ENCODE data around the gene RGPD6.
"Not testable (repeated sequence)": the region's sequence is repeated elsewhere in the genome, so short reads cannot be mapped to it uniquely, and the experiment has no call there.

The RGPD6 gene

DNA sequence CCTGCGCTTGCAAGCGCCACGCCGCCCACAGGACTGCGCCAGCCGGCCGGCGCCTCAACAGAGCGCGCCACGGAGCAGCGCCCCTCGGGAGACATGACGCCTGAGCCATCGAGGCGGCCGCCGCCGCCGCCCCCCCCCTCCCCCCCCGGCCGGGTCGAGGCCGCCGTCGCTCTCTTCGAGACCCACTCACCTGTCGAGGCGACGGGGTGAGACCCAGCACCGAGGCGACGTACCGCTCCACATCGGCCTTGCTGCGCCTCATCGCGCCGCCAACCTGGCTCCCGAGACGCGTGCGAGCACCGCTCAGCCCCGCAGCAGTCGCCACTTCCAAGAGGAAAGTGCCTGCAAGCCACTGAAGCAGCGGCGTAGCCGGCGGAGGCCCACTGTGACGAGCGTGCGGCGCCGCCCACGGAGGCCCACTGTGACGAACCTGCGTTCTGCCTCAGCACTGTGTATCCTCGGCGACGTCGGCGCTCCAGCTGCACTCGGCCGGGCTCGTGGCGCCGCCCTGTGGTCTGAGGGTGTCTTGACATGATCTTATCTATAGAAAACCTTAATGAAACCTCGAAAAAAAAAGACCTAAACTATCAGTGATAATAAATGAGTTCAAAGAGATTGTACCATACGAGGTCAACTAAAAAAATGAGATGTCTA, at the start of gene RGPD6:
TSS of gene RGPD6 (minus strand) at position 460 of the 654 bp plus-strand sequence. CDS start at position 262, 198 bp downstream.
- not testable (repeated sequence) for DNase-seq (ENCODE audit: extremely low read depth in 1 of 2, low read depth in 1 of 2)

DNA sequence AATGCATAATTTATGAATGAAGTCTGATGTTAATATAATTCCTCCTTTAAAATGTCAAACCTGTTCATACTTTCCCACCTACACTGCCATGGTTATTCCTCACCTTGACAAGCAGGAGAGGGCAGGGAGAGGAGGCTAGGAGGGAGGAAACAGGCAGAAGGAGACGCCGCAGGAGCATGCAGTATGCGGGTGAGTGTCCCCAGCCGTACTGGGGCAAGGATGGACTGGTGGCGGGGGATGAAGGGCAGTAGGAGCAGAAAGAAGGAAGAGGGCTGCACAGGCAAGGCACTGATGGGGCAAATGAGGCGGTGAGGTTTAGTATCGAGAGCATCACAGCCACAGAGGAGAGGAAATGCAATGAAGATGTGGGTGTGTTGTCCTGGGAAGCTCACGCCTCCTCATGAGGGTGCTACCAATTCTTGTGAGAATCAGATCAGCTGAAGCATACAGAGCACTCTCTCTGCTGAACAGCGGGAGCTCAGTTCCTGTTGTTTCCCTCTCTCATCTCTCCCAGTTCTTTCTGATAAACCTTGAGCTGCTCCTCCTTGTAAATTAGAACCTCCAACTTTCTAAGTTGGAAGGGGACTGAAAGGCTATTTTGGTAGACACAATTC, 42.4 kb upstream of the RGPD6 start:
- not testable (repeated sequence) for DNase-seq (ENCODE audit: extremely low read depth in 1 of 2, low read depth in 1 of 2)

DNA sequence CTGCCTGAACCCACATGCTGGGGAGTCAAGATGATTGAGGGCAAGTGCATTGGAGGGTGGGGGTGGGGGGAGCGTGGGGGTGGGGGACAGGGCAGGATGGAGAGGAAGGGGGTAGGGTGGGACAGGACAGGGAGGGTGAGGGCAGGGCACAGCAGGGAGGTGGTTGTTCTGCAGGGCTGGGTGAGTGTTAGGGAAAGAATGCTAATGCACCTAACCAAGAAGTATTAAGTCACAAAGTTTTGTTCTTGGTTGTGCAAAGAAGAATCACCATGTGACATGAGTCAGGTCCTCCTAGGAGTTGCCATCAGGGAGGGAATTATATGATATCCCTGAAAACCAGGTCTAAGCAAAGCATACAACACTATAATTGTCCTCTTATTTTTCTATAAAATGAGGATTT, 36.9 kb upstream of the RGPD6 start:
- not testable (repeated sequence) for DNase-seq (ENCODE audit: extremely low read depth in 1 of 2, low read depth in 1 of 2)

DNA sequence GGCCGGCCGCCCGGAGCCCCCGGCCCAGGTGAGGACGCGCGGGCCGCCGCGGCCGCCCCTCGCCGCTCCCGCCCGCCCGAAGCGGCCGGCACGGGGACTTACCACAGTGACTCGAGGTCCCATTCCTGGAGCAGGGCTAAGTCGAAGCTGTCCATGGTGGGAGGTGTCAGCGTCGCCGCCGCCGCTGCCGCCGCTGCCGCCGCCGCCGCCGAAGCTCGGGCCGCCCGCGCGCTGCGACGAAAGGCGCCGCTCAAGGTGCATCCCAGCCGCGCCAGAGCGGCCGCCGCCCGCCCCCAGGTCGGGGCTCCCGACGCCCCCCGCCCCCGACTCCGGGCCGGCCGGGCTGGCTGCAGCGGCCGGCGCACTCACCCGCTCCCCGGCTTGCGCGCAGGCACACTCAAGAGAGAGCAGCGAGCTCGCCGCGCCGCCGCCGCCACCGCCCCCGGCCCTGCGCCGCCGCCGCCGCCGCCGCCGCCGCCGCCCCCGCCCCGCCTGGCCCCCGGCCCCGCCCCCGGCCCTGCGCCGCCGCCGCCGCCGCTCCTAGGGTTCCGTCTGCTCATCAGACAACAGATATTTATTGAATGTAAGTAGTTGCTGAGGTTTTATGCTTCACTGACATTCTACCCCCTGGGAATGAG, 33.7 kb upstream of the RGPD6 start:
- not testable (repeated sequence) for DNase-seq (ENCODE audit: extremely low read depth in 1 of 2, low read depth in 1 of 2)

DNA sequence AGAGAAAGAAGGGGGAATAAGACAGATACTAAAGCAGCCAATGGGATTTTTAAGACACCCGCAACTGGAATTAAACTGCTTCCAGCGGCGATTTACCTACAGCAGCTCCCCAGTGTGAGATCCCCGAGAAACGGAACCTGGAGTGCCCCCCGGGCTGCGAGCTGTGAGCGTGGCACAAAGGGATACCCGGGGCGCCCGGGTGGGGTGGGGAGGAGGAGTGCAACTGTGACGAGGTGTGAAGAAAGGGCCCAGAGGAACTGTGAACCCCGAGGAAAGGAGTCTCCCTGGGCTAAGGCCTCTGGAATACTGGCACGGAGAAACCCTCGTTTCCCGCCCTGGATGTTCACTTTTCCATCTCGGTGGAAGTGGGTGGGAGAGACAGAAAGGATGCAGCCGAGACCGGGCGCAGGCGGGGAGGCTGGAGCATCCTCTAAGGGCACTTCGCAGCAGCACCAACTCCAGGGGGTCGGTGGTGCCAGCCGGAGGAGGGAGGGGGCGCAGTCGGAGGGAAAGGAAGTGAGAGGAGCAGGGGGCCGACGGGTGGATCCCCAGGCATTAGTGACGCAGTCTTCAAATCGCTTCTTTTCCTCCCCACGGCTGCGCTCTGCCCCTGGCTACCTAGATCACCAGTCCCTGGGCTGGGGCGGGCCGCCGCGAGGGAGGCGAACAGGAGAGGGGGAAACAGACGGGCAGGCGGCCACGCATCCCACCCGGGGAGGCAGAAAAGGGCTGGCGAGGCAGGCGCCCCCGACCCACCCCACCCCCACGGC, 33.0 kb upstream of the RGPD6 start:
- not testable (repeated sequence) for DNase-seq (ENCODE audit: extremely low read depth in 1 of 2, low read depth in 1 of 2)

- not testable (repeated sequence) for DNase-seq (ENCODE audit: extremely low read depth in 1 of 2, low read depth in 1 of 2)
These were observed 31.9 kb upstream of the RGPD6 start for GRCh38 chr2:110608788-110609502.

DNA sequence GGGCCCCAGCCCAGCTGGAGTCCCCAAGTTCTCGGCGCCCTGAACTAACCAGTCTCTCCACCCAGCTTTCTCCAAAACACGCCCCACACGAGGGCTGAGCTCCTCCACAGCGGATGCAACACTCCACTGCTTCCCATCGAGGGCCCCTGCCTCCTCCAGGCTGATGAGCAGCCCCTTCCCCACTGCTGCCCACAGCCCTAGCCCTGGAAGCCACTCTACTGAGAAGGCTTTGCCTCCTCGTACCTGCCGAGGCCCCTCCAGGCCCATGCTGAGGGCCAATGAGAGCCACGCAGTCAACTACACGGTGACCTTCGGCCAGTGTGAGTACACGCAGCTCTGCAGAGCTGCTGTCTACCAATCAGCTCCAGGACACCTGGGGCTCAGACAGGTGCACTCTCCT, 28.0 kb upstream of the RGPD6 start:
- DNase-seq (ENCODE audit: extremely low read depth in 1 of 2, low read depth in 1 of 2): not testable (repeated sequence)

DNA sequence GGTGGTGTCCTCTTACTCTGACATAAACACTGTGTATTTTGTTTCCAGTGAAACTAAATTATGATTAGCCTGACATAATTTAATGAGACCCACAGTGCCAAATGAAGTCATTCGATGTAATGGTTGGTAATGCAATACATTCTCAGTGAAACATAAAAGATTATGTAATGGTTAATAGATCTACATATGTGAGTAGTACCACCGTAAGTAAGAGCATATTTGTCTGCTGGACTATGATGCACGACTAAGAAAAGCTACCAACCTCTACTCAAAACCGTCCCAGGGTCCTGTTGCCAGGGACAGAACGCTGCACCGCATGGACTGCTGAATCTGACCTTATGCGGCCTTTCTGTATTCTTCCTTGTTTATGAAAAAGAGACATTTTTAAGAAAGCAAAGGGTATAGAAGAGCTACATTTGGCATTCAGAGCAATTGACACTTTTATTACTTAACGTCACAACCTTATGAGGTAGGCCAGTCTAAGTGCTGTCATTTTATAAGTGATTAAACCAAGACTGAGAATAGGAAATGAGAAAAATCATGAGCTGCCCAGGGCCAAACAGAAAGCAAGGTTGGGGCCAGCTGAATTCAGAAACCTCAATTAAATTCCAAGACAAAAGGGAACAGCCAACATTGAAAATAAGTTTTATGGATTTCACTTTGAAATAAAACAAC, 27.0 kb upstream of the RGPD6 start:
- DNase-seq (ENCODE audit: extremely low read depth in 1 of 2, low read depth in 1 of 2): not testable (repeated sequence)

DNA sequence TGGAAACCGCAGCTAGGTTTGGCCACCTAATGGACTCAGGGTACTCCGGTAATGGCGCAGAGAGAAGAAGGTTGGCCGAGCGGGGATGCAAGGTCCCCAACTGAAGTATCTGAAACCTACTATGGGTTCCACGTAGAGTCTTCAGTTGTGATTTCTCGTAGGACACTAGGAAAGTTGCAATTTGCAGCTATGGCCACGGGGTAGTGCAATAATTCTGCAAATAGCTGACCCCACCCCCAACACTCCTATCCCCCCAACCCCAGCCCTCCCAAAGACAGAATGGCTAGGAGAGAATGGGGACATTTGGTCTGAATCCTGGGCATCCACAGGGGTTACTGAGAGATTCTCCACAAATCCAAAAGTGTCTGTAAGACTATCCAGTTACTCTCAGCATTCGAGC, 25.1 kb upstream of the RGPD6 start:
- not testable (repeated sequence) for DNase-seq (ENCODE audit: extremely low read depth in 1 of 2, low read depth in 1 of 2)

DNA sequence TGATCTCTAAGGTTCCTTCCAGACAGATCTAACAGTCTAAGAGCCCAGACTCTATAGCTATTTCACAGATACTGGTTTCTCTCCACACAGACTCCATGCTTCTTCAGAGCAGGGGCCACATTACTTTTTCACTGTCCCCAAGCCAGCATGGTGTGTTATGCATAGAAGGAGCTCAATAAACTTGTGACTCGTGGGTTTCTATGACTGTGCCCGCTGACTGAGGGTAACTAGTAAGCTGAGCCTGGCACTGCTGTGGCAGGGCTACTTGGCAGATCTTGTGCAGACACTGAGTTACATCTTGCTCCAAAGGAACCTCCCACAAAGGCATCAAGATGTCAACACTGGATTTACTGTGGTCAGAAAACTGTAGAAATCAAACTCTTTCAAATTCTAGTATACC, 15.0 kb upstream of the RGPD6 start:
- DNase-seq (ENCODE audit: extremely low read depth in 1 of 2, low read depth in 1 of 2): not testable (repeated sequence)

GRCh38 chr2:110589677-110590330, 12.8 kb upstream of the RGPD6 start:
- not testable (repeated sequence) for DNase-seq (ENCODE audit: extremely low read depth in 1 of 2, low read depth in 1 of 2)

DNA sequence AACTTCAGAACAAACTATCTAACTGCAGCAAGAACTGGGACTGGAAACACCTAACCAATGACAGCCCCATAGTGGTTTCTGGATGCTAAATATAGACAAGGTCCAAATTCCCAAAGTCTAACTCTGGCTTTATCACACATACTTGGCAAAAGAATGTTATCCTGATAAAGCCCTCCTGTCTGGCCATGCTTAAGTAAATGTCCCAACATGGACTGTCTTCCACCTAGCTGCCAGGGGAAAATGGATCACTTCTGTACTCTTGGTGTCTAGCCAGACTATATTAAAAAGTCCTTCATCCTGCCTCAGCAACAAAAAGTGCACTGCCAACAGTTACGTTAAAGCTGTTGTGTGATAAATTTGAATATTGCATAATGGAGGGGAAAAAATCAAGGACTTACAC, 11.5 kb upstream of the RGPD6 start:
- DNase-seq (ENCODE audit: extremely low read depth in 1 of 2, low read depth in 1 of 2): not testable (repeated sequence)

DNA sequence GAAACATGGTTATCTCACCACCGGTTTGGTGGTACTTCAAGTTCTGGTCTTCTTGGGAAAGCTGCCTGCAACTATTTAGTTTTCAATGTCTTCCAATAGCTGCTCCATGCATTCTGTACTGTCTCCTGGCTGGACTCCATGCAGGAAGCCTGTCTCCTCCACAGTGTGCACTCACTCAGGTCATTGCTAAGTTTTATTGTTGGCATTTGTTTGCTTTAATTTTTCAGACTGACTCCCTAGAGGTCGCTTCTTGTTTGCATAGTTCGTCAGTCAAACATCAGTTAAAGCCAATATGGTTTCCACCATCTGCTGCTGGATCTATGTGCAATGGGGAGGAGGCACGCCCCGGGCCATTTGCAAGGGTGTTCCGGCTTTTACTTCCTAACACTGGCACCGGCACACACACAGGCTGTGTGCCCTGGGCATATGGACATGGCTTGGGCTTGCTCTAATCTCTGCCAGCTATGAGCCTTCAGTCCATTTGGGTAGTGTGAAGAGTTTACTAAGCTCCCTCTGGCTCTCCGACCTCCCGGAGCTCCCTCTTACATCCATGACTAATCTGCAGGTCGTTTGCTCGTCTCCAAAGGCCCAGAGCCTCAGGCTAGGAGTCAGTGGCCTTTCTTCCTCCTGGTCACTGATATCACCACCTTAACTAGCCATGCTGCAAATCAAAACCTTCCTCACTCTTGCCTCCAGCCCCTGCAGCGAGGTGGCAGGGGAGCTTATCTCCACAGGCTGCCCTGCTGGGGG, 2.4 kb upstream of the RGPD6 start:
- not testable (repeated sequence) for DNase-seq (ENCODE audit: extremely low read depth in 1 of 2, low read depth in 1 of 2)

DNA sequence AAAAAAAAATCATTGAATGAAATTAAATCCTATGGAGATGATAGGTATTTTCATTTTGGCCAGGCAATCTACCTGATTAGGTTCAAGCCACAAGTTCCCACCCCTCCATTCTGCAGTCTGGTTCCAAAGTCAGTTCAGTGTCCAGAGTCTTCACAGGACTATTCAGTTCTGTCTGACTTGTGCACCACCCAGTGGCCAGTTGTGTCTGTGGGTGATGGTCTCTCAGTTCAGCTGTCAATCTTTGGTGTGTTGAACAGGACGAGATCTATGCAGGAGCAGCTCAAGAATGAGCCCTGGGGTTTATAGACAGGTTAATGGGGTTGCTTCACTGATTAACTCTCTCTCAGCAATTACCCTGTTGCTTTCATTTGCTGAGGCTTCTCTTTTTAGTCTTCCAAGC, 1.4 kb upstream of the RGPD6 start:
- not testable (repeated sequence) for DNase-seq (ENCODE audit: extremely low read depth in 1 of 2, low read depth in 1 of 2)

GRCh38 chr2:110499755-110500377, 77.2 kb downstream of the RGPD6 start:
- DNase-seq (ENCODE audit: extremely low read depth in 1 of 2, low read depth in 1 of 2): not testable (repeated sequence)

DNA sequence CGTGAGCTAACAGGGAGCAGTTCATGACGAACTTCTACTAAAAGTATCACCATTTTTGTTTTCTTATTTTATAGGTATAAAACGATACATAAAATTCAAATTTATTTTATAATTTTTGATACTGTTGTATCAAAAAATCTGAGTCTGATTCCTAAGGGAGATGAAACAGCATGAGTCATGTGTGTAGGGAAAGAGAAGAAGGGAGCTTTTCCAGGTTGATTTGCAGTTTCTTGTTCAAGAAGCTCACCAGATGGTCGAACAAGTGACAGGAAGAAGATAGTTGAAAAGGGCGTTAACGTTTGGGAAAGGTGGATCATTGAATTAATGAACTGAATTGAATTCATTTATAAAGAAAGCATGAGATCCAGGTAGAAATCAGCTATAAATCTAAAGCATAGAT, 81.0 kb downstream of the RGPD6 start:
- not testable (repeated sequence) for DNase-seq (ENCODE audit: extremely low read depth in 1 of 2, low read depth in 1 of 2)

- not testable (repeated sequence) for DNase-seq (ENCODE audit: extremely low read depth in 1 of 2, low read depth in 1 of 2)
These were observed 82.5 kb downstream of the RGPD6 start for GRCh38 chr2:110494488-110494887.

- DNase-seq (ENCODE audit: extremely low read depth in 1 of 2, low read depth in 1 of 2): not testable (repeated sequence)
These were observed 88.0 kb downstream of the RGPD6 start for GRCh38 chr2:110488991-110489390.

Measured in stimulated activated CD8-positive, alpha-beta memory T cell treated with anti-CD3 and anti-CD28 coated beads, Interleukin-7, amount 100 ng/mL, for 48 hours (primary cell).